ENCODE measurements around the gene FAM168A. TPM values are rescaled to one million over a fixed set of nuclear protein-coding genes. Genes with fewer than 3 reads are reported as not detected.

Gene FAM168A
- total RNA-seq, 2 donors from 2014 or later, result 8.9 to 14.0 TPM

GRCh38 chr11:73390601-73391565 is 207.0 kb downstream of the FAM168A start:
- 83 to 92% methylated on average over 9 to 12 of the region's 12 CpGs for WGBS, 2 donors
- intact Hi-C loops (cut with DNase I), result loop anchor here (5.0 to 10.0 kb wide), 2 partner anchors 34 to 96 kb away; no protein-coding TSS in a partner anchor
- H3K4me1 ChIP-seq, result peaks cover 7% of the 10 kb centered on the region
- TF ChIP-seq CTCF (IDR thresholded peaks at IDR 0.05) (no peak), POLR2A (IDR thresholded peaks at IDR 0.05) (no peak)
- no peak for DNase-seq
- no peak overlapping the region for H3K27ac ChIP-seq
- no peak overlapping the region for H3K4me3 ChIP-seq
- no peaks in the 10 kb centered on the region for H3K27me3 ChIP-seq
- no peak for ATAC-seq
- H3K36me3 ChIP-seq (replicated peaks in 1 of 2; ENCODE audit: insufficient read depth in 1 of 2, low read depth in 2 of 2), result no peaks in the 10 kb centered on the region
- no peaks in the 10 kb centered on the region for H3K9me3 ChIP-seq

GRCh38 chr11:73389916-73390315 is 208.0 kb downstream of the FAM168A start:
- Histone ChIP-seq H3K36me3 (replicated peaks in 1 of 2; ENCODE audit: insufficient read depth in 1 of 2, low read depth in 2 of 2) (no peaks in the 10 kb centered on the region), H3K9me3 (no peaks in the 10 kb centered on the region), H3K27ac (no peak overlapping the region), H3K4me3 (no peak overlapping the region), H3K4me1 (peaks cover 7% of the 10 kb centered on the region), H3K27me3 (no peaks in the 10 kb centered on the region)
- intact Hi-C loops (cut with DNase I), result loop anchor here (5.0 to 10.0 kb wide), 2 partner anchors 33 to 95 kb away; no protein-coding TSS in a partner anchor
- ATAC-seq (no peak), DNase-seq (no peak)
- 59 to 60% methylated on average over 7 of the region's 7 CpGs for WGBS, 2 donors
- TF ChIP-seq CTCF (IDR thresholded peaks at IDR 0.05) (no peak), POLR2A (IDR thresholded peaks at IDR 0.05) (no peak)

- no peak for TF ChIP-seq POLR2A (IDR thresholded peaks at IDR 0.05)
- no peak for TF ChIP-seq CTCF (IDR thresholded peaks at IDR 0.05)
- H3K36me3 ChIP-seq (replicated peaks in 1 of 2; ENCODE audit: insufficient read depth in 1 of 2, low read depth in 2 of 2), result no peaks in the 10 kb centered on the region
- 92 to 97% methylated on average over 5 of the region's 6 CpGs for WGBS, 2 donors
Measured at GRCh38 chr11:73389134-73389525, 208.8 kb downstream of the FAM168A start.

GRCh38 chr11:73388265-73389133 is 209.4 kb downstream of the FAM168A start:
- Histone ChIP-seq H3K9me3 (no peaks in the 10 kb centered on the region), H3K4me3 (no peak overlapping the region), H3K36me3 (replicated peaks in 1 of 2; ENCODE audit: insufficient read depth in 1 of 2, low read depth in 2 of 2) (no peaks in the 10 kb centered on the region), H3K4me1 (peaks cover 7% of the 10 kb centered on the region), H3K27ac (peak overlapping the region in 1 of 4 donors; percentile 7), H3K27me3 (no peaks in the 10 kb centered on the region)
- peak in 2 of 4 donors; percentile 24 to 55 for DNase-seq
- intact Hi-C loops (cut with DNase I), result no loop called here
- TF ChIP-seq CTCF (IDR thresholded peaks at IDR 0.05), result no peak
- no peak for TF ChIP-seq POLR2A (IDR thresholded peaks at IDR 0.05)
- ATAC-seq, result no peak
- WGBS, 2 donors, result 77 to 83% methylated on average over 10 to 19 of the region's 23 CpGs

More at GRCh38 chr11:73389134-73389525, 208.8 kb downstream of the FAM168A start:
- Histone ChIP-seq H3K9me3 (no peaks in the 10 kb centered on the region), H3K4me3 (no peak overlapping the region), H3K27me3 (no peaks in the 10 kb centered on the region), H3K4me1 (peaks cover 7% of the 10 kb centered on the region), H3K27ac (no peak overlapping the region)
- ATAC-seq (no peak), DNase-seq (no peak)
- intact Hi-C loops (cut with DNase I), result no loop called here
